ENCODE results near the gene GLT6D1. TPM values are rescaled to one million over a fixed set of nuclear protein-coding genes. Genes with fewer than 3 reads are reported as not detected.

GLT6D1 gene
- polyA plus RNA-seq, 1 donor from 2014 or later: not detected

GRCh38 chr9:135592331-135592590 is 47.1 kb downstream of the GLT6D1 start:
- no peak overlapping the region for H3K4me3 Mint-ChIP-seq
- peaks cover 0 to 8% (median 2%) of the 10 kb centered on the region in 3 donors for H3K9me3 Mint-ChIP-seq
- peaks cover 6% of the 10 kb centered on the region for H3K27me3 Mint-ChIP-seq
- no peaks in the 10 kb centered on the region for H3K4me1 Mint-ChIP-seq
- no peaks in the 10 kb centered on the region for H3K36me3 Mint-ChIP-seq
- H3K27ac Mint-ChIP-seq: no peak overlapping the region

GRCh38 chr9:135591506-135592330 is 47.6 kb downstream of the GLT6D1 start:
- peaks cover 0 to 8% (median 1%) of the 10 kb centered on the region in 3 donors for H3K9me3 Mint-ChIP-seq
- no peaks in the 10 kb centered on the region for H3K4me1 Mint-ChIP-seq
- no peaks in the 10 kb centered on the region for H3K36me3 Mint-ChIP-seq
- no peak overlapping the region for H3K27ac Mint-ChIP-seq
- peaks cover 6% of the 10 kb centered on the region for H3K27me3 Mint-ChIP-seq
- H3K4me3 Mint-ChIP-seq: no peak overlapping the region

- Mint-ChIP-seq H3K27ac (peak overlapping the region in 1 of 3 donors; percentile 39), H3K27me3 (peaks cover 6% of the 10 kb centered on the region), H3K36me3 (no peaks in the 10 kb centered on the region), H3K4me3 (no peak overlapping the region), H3K9me3 (peaks cover 0 to 8% (median 1%) of the 10 kb centered on the region in 3 donors), H3K4me1 (no peaks in the 10 kb centered on the region)
Observed at GRCh38 chr9:135590486-135591079, 48.8 kb downstream of the GLT6D1 start.

GRCh38 chr9:135589596-135590485 is 49.5 kb downstream of the GLT6D1 start:
- H3K27ac Mint-ChIP-seq: peak overlapping the region in 2 of 3 donors; percentile 14 to 39
- H3K4me3 Mint-ChIP-seq: no peak overlapping the region
- no peaks in the 10 kb centered on the region for H3K4me1 Mint-ChIP-seq
- H3K36me3 Mint-ChIP-seq: no peaks in the 10 kb centered on the region
- peaks cover 6% of the 10 kb centered on the region for H3K27me3 Mint-ChIP-seq
- peaks cover 0 to 1% (median 1%) of the 10 kb centered on the region in 3 donors for H3K9me3 Mint-ChIP-seq

GRCh38 chr9:135588886-135589595 is 50.3 kb downstream of the GLT6D1 start:
- Mint-ChIP-seq H3K4me3 (no peak overlapping the region), H3K4me1 (no peaks in the 10 kb centered on the region), H3K27me3 (peaks cover 6% of the 10 kb centered on the region)

GRCh38 chr9:135588371-135588770 is 51.0 kb downstream of the GLT6D1 start:
- Mint-ChIP-seq H3K36me3 (no peaks in the 10 kb centered on the region), H3K4me1 (no peaks in the 10 kb centered on the region), H3K27ac (no peak overlapping the region), H3K27me3 (peaks cover 7% of the 10 kb centered on the region), H3K9me3 (peaks cover 0 to 1% (median 0%) of the 10 kb centered on the region in 3 donors), H3K4me3 (no peak overlapping the region)

More at GRCh38 chr9:135588886-135589595, 50.3 kb downstream of the GLT6D1 start:
- Mint-ChIP-seq H3K9me3 (peaks cover 0 to 1% (median 0%) of the 10 kb centered on the region in 3 donors), H3K27ac (no peak overlapping the region), H3K36me3 (no peaks in the 10 kb centered on the region)

GRCh38 chr9:135587658-135588057 is 51.7 kb downstream of the GLT6D1 start:
- H3K9me3 Mint-ChIP-seq: peaks cover 0 to 1% (median 0%) of the 10 kb centered on the region in 3 donors
- H3K36me3 Mint-ChIP-seq: no peaks in the 10 kb centered on the region
- no peak overlapping the region for H3K4me3 Mint-ChIP-seq
- H3K27me3 Mint-ChIP-seq: peaks cover 9% of the 10 kb centered on the region
- H3K27ac Mint-ChIP-seq: no peak overlapping the region
- peaks cover 0 to 1% (median 0%) of the 10 kb centered on the region in 3 donors for H3K4me1 Mint-ChIP-seq

- peaks cover 0 to 1% (median 0%) of the 10 kb centered on the region in 3 donors for H3K4me1 Mint-ChIP-seq
- H3K9me3 Mint-ChIP-seq: peaks cover 0 to 1% (median 0%) of the 10 kb centered on the region in 3 donors
- H3K4me3 Mint-ChIP-seq: no peak overlapping the region
- H3K36me3 Mint-ChIP-seq: no peaks in the 10 kb centered on the region
- H3K27me3 Mint-ChIP-seq: peaks cover 11% of the 10 kb centered on the region
- H3K27ac Mint-ChIP-seq: no peak overlapping the region
Observed at GRCh38 chr9:135586601-135587109, 52.7 kb downstream of the GLT6D1 start.

- Mint-ChIP-seq H3K4me3 (no peak overlapping the region), H3K27ac (no peak overlapping the region), H3K4me1 (peaks cover 0 to 1% (median 0%) of the 10 kb centered on the region in 3 donors), H3K9me3 (peaks cover 0 to 1% (median 0%) of the 10 kb centered on the region in 3 donors), H3K27me3 (peaks cover 10% of the 10 kb centered on the region), H3K36me3 (no peaks in the 10 kb centered on the region)
Observed at GRCh38 chr9:135584934-135585333, 54.4 kb downstream of the GLT6D1 start.

- no peak overlapping the region for H3K27ac Mint-ChIP-seq
- peaks cover 0 to 1% (median 0%) of the 10 kb centered on the region in 3 donors for H3K9me3 Mint-ChIP-seq
- peaks cover 0 to 1% (median 0%) of the 10 kb centered on the region in 3 donors for H3K4me1 Mint-ChIP-seq
- no peak overlapping the region for H3K4me3 Mint-ChIP-seq
- H3K27me3 Mint-ChIP-seq: peaks cover 7% of the 10 kb centered on the region
- H3K36me3 Mint-ChIP-seq: no peaks in the 10 kb centered on the region
Observed at GRCh38 chr9:135584371-135584770, 55.0 kb downstream of the GLT6D1 start.

GRCh38 chr9:135583688-135584011 is 55.7 kb downstream of the GLT6D1 start:
- Mint-ChIP-seq H3K27me3 (peaks cover 7% of the 10 kb centered on the region), H3K27ac (no peak overlapping the region), H3K4me3 (no peak overlapping the region), H3K9me3 (peaks cover 0 to 1% (median 0%) of the 10 kb centered on the region in 3 donors), H3K4me1 (peaks cover 0 to 1% (median 0%) of the 10 kb centered on the region in 3 donors), H3K36me3 (no peaks in the 10 kb centered on the region)

GRCh38 chr9:135582966-135583687 is 56.2 kb downstream of the GLT6D1 start:
- H3K27me3 Mint-ChIP-seq: peaks cover 7% of the 10 kb centered on the region
- no peak overlapping the region for H3K27ac Mint-ChIP-seq
- H3K4me1 Mint-ChIP-seq: peaks cover 0 to 1% (median 0%) of the 10 kb centered on the region in 3 donors
- peaks cover 0 to 1% (median 0%) of the 10 kb centered on the region in 3 donors for H3K9me3 Mint-ChIP-seq
- no peaks in the 10 kb centered on the region for H3K36me3 Mint-ChIP-seq
- no peak overlapping the region for H3K4me3 Mint-ChIP-seq

GRCh38 chr9:135582541-135582940 is 56.8 kb downstream of the GLT6D1 start:
- Mint-ChIP-seq H3K4me1 (peaks cover 0 to 1% (median 0%) of the 10 kb centered on the region in 3 donors), H3K4me3 (no peak overlapping the region), H3K36me3 (no peaks in the 10 kb centered on the region), H3K27ac (no peak overlapping the region), H3K9me3 (peaks cover 0 to 1% (median 0%) of the 10 kb centered on the region in 3 donors), H3K27me3 (peaks cover 7% of the 10 kb centered on the region)
